ENCODE data around the gene ADCY2. TPM values are rescaled to one million over a fixed set of nuclear protein-coding genes. Genes with fewer than 3 reads are reported as not detected.

The ADCY2 gene
- total RNA-seq, 2 donors from 2014 or later, result 5.2 to 17.7 TPM

DNA sequence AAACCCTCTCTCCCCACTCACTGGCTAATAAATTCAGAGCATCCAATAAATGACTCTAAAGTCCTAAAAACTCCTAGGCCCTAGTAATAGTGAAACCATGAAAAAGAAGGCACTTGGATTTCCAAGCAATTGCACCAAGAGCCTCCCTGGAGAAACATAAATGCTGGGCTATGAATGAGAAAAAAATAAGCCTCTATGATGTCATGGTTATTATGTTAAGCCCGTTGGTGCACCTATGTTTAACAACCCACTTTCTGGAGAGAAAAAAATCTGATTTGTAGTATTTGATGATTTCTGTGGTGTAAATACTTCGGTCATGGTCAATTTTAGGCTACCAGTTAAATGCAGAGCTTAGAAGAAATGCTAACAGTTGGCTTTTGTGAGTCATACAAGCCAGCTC, 446.6 kb downstream of the ADCY2 start:
- Histone ChIP-seq H3K27ac (no peak overlapping the region), H3K27me3 (replicated peaks; ENCODE audit: insufficient read depth) (no peaks in the 10 kb centered on the region), H3K9me3 (no peaks in the 10 kb centered on the region), H3K4me1 (replicated peaks) (no peaks in the 10 kb centered on the region), H3K4me3 (no peak overlapping the region), H3K36me3 (no peaks in the 10 kb centered on the region)
- DNase-seq (ENCODE audit: low spot score), result no peak
- TF ChIP-seq POLR2A (IDR thresholded peaks at IDR 0.05), result no peak
- 56% methylated on average over 2 of the region's 2 CpGs for WGBS
- intact Hi-C loops (cut with DNase I), result no loop called here

DNA sequence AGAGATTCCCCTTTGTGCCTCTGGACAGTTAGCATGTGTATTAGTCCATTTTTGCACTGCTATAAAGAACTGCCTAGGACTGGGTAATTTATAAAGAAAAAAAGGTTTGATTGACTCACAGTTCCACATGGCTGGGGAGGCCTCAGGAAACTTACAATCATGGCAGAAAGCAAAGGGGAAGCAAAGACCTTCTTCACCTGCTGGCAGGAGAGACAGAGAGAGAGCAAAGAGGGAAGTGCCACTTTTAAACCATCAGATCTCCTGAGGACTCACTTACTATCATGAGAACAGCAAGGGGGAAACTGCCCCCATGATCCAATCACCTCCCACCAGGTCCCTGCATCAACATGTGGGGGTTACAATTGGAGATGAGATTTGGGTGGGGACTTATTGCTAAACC, 449.0 kb downstream of the ADCY2 start:
- no peak for TF ChIP-seq POLR2AphosphoS5 (IDR thresholded peaks at IDR 0.05)
- TF ChIP-seq, protein P1, sequence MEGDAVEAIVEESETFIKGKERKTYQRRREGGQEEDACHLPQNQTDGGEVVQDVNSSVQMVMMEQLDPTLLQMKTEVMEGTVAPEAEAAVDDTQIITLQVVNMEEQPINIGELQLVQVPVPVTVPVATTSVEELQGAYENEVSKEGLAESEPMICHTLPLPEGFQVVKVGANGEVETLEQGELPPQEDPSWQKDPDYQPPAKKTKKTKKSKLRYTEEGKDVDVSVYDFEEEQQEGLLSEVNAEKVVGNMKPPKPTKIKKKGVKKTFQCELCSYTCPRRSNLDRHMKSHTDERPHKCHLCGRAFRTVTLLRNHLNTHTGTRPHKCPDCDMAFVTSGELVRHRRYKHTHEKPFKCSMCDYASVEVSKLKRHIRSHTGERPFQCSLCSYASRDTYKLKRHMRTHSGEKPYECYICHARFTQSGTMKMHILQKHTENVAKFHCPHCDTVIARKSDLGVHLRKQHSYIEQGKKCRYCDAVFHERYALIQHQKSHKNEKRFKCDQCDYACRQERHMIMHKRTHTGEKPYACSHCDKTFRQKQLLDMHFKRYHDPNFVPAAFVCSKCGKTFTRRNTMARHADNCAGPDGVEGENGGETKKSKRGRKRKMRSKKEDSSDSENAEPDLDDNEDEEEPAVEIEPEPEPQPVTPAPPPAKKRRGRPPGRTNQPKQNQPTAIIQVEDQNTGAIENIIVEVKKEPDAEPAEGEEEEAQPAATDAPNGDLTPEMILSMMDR (IDR thresholded peaks at IDR 0.05), result no peak
- TF ChIP-seq POLR2A (IDR thresholded peaks at IDR 0.05), result no peak
- Histone ChIP-seq H3K4me1 (replicated peaks) (no peaks in the 10 kb centered on the region), H3K27ac (no peak overlapping the region), H3K36me3 (no peaks in the 10 kb centered on the region), H3K4me3 (no peak overlapping the region), H3K9me3 (no peaks in the 10 kb centered on the region), H3K27me3 (replicated peaks; ENCODE audit: insufficient read depth) (no peaks in the 10 kb centered on the region)
- DNase-seq (ENCODE audit: low spot score), result no peak
- intact Hi-C loops (cut with DNase I), result no loop called here

DNA sequence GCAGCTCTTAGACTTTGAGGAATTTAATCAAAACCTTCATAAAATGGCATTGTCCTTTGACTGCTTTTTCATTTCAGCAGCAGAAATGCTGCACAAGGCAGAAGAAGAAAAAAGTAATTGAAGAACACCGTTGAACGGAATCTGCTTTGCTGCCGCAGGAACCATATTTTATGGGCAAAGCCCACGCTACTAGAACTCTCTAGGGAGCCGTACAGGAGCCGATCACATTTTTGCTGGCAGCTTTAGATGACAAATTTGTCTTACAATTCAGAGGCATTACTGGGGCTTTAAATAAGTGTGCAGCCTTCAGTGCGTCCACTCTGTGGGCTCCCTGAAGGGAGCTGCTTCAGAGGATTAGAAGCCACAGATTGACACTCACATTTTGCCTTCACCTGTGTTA, 449.6 kb downstream of the ADCY2 start:
- Histone ChIP-seq H3K36me3 (no peaks in the 10 kb centered on the region), H3K4me1 (replicated peaks) (no peaks in the 10 kb centered on the region), H3K27ac (no peak overlapping the region), H3K9me3 (no peaks in the 10 kb centered on the region), H3K4me3 (no peak overlapping the region), H3K27me3 (replicated peaks; ENCODE audit: insufficient read depth) (no peaks in the 10 kb centered on the region)
- DNase-seq (ENCODE audit: low spot score), result no peak
- TF ChIP-seq POLR2A (IDR thresholded peaks at IDR 0.05) (no peak), POLR2AphosphoS5 (IDR thresholded peaks at IDR 0.05) (no peak)
- TF ChIP-seq, protein P1 (IDR thresholded peaks at IDR 0.05), result no peak
- 68% methylated on average over 7 of the region's 7 CpGs for WGBS
- intact Hi-C loops (cut with DNase I), result no loop called here

DNA sequence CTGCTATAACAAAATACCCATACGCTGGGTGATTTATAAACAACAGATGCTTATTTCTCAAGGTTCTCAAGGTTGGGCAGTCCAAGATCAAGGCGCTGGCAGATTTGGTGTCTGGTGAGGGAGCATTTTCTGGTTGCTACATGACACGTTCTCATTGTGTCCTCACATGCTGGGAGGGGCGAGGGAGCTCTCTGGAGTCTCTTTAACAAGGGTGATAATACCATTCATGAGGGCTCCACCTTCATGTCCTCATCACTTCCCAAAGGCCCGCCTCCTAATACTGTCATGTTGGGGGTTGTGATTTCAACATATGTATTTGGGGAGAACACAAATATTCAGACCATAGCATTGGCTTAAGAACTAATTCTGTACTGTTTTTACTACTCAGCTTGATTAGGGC, 450.4 kb downstream of the ADCY2 start:
- no peak for DNase-seq (ENCODE audit: low spot score)
- intact Hi-C loops (cut with DNase I), result no loop called here
- 94% methylated on average over 5 of the region's 5 CpGs for WGBS

DNA sequence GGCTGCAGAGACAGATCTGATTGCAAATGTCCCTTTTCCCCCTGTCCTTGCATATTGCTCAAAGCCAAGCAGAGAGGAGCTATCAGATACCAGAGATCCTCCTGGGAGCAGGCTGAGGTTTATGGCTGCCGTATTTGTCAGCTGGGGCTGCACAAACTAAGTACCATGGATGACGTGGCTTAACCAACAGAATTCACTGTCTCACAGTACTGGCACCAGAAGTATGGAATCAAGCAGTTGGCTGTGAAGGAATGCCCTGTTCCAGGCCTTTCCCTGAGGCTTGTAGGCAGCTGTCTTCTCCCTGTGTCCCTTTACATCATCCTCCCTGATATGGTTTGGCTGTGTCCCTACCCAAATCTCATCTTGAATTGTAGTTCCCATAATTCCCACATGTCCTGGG, 452.4 kb downstream of the ADCY2 start:
- Histone ChIP-seq H3K27me3 (replicated peaks; ENCODE audit: insufficient read depth) (no peaks in the 10 kb centered on the region), H3K9me3 (no peaks in the 10 kb centered on the region), H3K4me3 (no peak overlapping the region), H3K36me3 (no peaks in the 10 kb centered on the region), H3K4me1 (replicated peaks) (no peaks in the 10 kb centered on the region), H3K27ac (no peak overlapping the region)
- intact Hi-C loops (cut with DNase I), result no loop called here
- no peak for DNase-seq (ENCODE audit: low spot score)
- 83% methylated on average over 2 of the region's 2 CpGs for WGBS
- no peak for TF ChIP-seq POLR2A (IDR thresholded peaks at IDR 0.05)
- no peak for TF ChIP-seq POLR2AphosphoS5 (IDR thresholded peaks at IDR 0.05)
- TF ChIP-seq, protein P1 (IDR thresholded peaks at IDR 0.05), result no peak

More for the DNA sequence above, 450.4 kb downstream of the ADCY2 start:
- H3K27ac ChIP-seq, result no peak overlapping the region
- no peaks in the 10 kb centered on the region for H3K4me1 ChIP-seq (replicated peaks)
- H3K4me3 ChIP-seq, result no peak overlapping the region
- TF ChIP-seq POLR2AphosphoS5 (IDR thresholded peaks at IDR 0.05) (no peak), POLR2A (IDR thresholded peaks at IDR 0.05) (no peak)
- TF ChIP-seq, protein P1 (IDR thresholded peaks at IDR 0.05), result no peak
- no peaks in the 10 kb centered on the region for H3K9me3 ChIP-seq
- H3K27me3 ChIP-seq (replicated peaks; ENCODE audit: insufficient read depth), result no peaks in the 10 kb centered on the region
- no peaks in the 10 kb centered on the region for H3K36me3 ChIP-seq

Data from prostate gland (tissue), 2 donors.